Measurements from ENCODE around the gene PRAF2.

DNA sequence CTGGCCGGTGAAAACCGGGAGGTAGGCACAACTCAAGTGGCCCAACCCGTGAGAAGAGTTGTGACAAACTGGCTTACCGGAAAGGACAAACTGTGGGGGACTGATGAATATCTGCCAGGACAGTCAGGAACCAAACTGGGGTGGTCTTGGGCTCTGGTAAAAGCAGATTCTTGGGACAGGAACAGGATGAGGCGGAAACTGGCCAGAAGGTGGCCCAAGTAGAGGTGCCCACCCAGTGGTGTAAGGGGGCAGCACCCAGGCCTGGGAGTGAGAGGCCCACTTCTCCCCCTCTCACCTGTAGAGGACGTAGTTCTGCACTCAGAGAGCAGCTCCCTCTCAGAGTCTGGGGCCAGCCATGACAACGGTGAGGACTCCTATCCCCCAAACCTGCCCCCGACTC is 9.1 kb downstream of the PRAF2 start:
- TF ChIP-seq, protein P1, sequence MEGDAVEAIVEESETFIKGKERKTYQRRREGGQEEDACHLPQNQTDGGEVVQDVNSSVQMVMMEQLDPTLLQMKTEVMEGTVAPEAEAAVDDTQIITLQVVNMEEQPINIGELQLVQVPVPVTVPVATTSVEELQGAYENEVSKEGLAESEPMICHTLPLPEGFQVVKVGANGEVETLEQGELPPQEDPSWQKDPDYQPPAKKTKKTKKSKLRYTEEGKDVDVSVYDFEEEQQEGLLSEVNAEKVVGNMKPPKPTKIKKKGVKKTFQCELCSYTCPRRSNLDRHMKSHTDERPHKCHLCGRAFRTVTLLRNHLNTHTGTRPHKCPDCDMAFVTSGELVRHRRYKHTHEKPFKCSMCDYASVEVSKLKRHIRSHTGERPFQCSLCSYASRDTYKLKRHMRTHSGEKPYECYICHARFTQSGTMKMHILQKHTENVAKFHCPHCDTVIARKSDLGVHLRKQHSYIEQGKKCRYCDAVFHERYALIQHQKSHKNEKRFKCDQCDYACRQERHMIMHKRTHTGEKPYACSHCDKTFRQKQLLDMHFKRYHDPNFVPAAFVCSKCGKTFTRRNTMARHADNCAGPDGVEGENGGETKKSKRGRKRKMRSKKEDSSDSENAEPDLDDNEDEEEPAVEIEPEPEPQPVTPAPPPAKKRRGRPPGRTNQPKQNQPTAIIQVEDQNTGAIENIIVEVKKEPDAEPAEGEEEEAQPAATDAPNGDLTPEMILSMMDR (IDR thresholded peaks at IDR 0.05; ENCODE audit: insufficient read depth, low read length, poor library complexity, severe bottlenecking) = no peak
- no peak for TF ChIP-seq EZH2phosphoT487 (conservative IDR thresholded peaks at IDR 0.05; ENCODE audit: low read length)
